DND-41 (cell line): ENCODE data around the gene KSR1.

ENCODE experiments used
- ATAC-seq: fragments of 200-7000 bp; cut with Tn5 transposase; 3 replicates; pipeline ENCODE4 v1.9.1; 2021; ENCODE audit warnings: low read depth; ENCODE audit not compliant: insufficient read depth
- DNase-seq: peaks from one replicate; pipeline ENCODE4 v3.0.0-alpha.2; 2020
- H2AFZ ChIP-seq: 2 replicates; pipeline ENCODE4 v1.6.0; 2012; ENCODE audit warnings: low read depth, low read length
- H3K27ac ChIP-seq: 2 replicates; pipeline ENCODE4 v1.5.1; 2012; ENCODE audit warnings: low read length, inconsistent platforms
- H3K27me3 ChIP-seq: fragments of 200-600 bp; sonication (generic); 2 replicates; pipeline ENCODE4 v1.6.0; 2012; ENCODE audit warnings: low read length, mild to moderate bottlenecking, inconsistent platforms; ENCODE audit not compliant: insufficient read depth, poor library complexity
- H3K36me3 ChIP-seq: 2 replicates; pipeline ENCODE4 v1.5.1; 2012; ENCODE audit warnings: low read length, inconsistent platforms; ENCODE audit not compliant: insufficient read depth
- H3K4me1 ChIP-seq: 2 replicates; pipeline ENCODE4 v1.5.1; 2012; ENCODE audit warnings: mild to moderate bottlenecking, low read length; ENCODE audit not compliant: insufficient read depth
- H3K4me2 ChIP-seq: 2 replicates; pipeline ENCODE4 v1.6.0; 2012; ENCODE audit warnings: mild to moderate bottlenecking, moderate library complexity, low read length, inconsistent platforms; ENCODE audit not compliant: insufficient read depth
- H3K4me3 ChIP-seq, 2 experiments: fragments of 200-600 bp in 1 of 2; shearing (Covaris generic) in 1 of 2; 2 replicates each; pipeline ENCODE4 v1.5.1; 2012 to 2016; ENCODE audit warnings: inconsistent platforms in 2 of 2, low read length in 2 of 2, mild to moderate bottlenecking in 2 of 2, low read depth in 1 of 2, moderate library complexity in 1 of 2
- H3K79me2 ChIP-seq: 2 replicates; pipeline ENCODE4 v1.6.0; 2012; ENCODE audit warnings: low read length, inconsistent platforms; ENCODE audit not compliant: insufficient read depth
- H3K9ac ChIP-seq: 2 replicates; pipeline ENCODE4 v1.6.0; 2012; ENCODE audit warnings: low read depth, mild to moderate bottlenecking, inconsistent platforms, low read length, moderate library complexity
- H3K9me3 ChIP-seq: 2 replicates; pipeline ENCODE4 v1.5.1; 2012; ENCODE audit warnings: low read length, moderate library complexity, mild to moderate bottlenecking, inconsistent platforms; ENCODE audit not compliant: insufficient read depth, severe bottlenecking
- H4K20me1 ChIP-seq: 2 replicates; pipeline ENCODE4 v1.6.0; 2012; ENCODE audit warnings: low read length; ENCODE audit not compliant: insufficient read depth
- CTCF ChIP-seq: IDR thresholded peaks from 2 replicates; pipeline ENCODE4 v1.5.1; 2012; ENCODE audit warnings: borderline replicate concordance, low read length, moderate library complexity, mild to moderate bottlenecking; ENCODE audit not compliant: poor library complexity, severe bottlenecking; ENCODE audit errors: extremely low read depth
- EZH2 ChIP-seq: IDR thresholded peaks from 3 replicates; pipeline ENCODE4 v1.6.1; 2012; ENCODE audit warnings: borderline replicate concordance, low read depth, mild to moderate bottlenecking, moderate library complexity, low read length, inconsistent platforms; ENCODE audit not compliant: severe bottlenecking

KSR1 gene

GRCh38 chr17:27485716-27486495 lies 29.7 kb downstream of the KSR1 start:
- Histone ChIP-seq H3K4me1 (peaks cover 5% of the 10 kb centered on the region; the same call in 1 of the 2 replicates), H4K20me1 (peaks cover 2% of the 10 kb centered on the region; the same call in 1 of the 2 replicates), H3K4me2 (no peak overlapping the region), H3K27ac (no peak overlapping the region), H3K9me3 (no peaks in the 10 kb centered on the region), H3K27me3 (no peaks in the 10 kb centered on the region), H3K36me3 (no peaks in the 10 kb centered on the region), H3K79me2 (no peaks in the 10 kb centered on the region), H2AFZ (no peak overlapping the region), H3K4me3 (no peak overlapping the region), H3K9ac (no peak overlapping the region)
- DNase-seq (no peak), ATAC-seq (no peak)
- TF ChIP-seq CTCF (no peak), EZH2 (no peak)

- peaks cover 4% of the 10 kb centered on the region; the same call in 1 of the 2 replicates for H4K20me1 ChIP-seq
- H3K4me1 ChIP-seq = no peaks in the 10 kb centered on the region
- H3K4me2 ChIP-seq = no peak overlapping the region
- no peak for DNase-seq
- ATAC-seq = no peak
- TF ChIP-seq EZH2 = no peak
- no peak for TF ChIP-seq CTCF
- no peaks in the 10 kb centered on the region for H3K36me3 ChIP-seq
- no peaks in the 10 kb centered on the region for H3K9me3 ChIP-seq
- no peak overlapping the region for H3K4me3 ChIP-seq
- no peak overlapping the region for H3K9ac ChIP-seq
- H2AFZ ChIP-seq = no peak overlapping the region
- no peaks in the 10 kb centered on the region for H3K27me3 ChIP-seq
- no peaks in the 10 kb centered on the region for H3K79me2 ChIP-seq
- no peak overlapping the region for H3K27ac ChIP-seq
These were observed 30.5 kb downstream of the KSR1 start for GRCh38 chr17:27486741-27487140.

- Histone ChIP-seq H3K4me3 (no peak overlapping the region), H3K9ac (no peak overlapping the region), H3K27me3 (no peaks in the 10 kb centered on the region), H3K27ac (no peak overlapping the region), H3K9me3 (no peaks in the 10 kb centered on the region), H4K20me1 (peaks cover 5% of the 10 kb centered on the region; the same call in 1 of the 2 replicates), H2AFZ (no peak overlapping the region), H3K79me2 (no peaks in the 10 kb centered on the region), H3K4me1 (no peaks in the 10 kb centered on the region), H3K4me2 (no peak overlapping the region), H3K36me3 (no peaks in the 10 kb centered on the region)
- TF ChIP-seq CTCF = no peak
- no peak for TF ChIP-seq EZH2
- DNase-seq (no peak), ATAC-seq (no peak)
These were observed 32.0 kb downstream of the KSR1 start for GRCh38 chr17:27488231-27488630.
